Mesendoderm (in vitro differentiated cells): ENCODE results near the gene SLC12A4.
A peak's percentile ranks its signal among the peaks of the same experiment; 100 is the strongest.

Experiments
- DNase-seq: peaks from one replicate; pipeline ENCODE4 v3.0.0; 2013
- H2AK5ac ChIP-seq: 2 replicates; pipeline ENCODE4 v1.6.1; 2013; ENCODE audit warnings: low read length, inconsistent platforms
- H2BK120ac ChIP-seq: 2 replicates; pipeline ENCODE4 v1.6.1; 2013; ENCODE audit warnings: low read depth, mild to moderate bottlenecking, low read length, moderate library complexity, mixed read lengths
- H2BK15ac ChIP-seq: replicated peaks from 2 replicates; pipeline ENCODE4 v1.6.1; 2013; ENCODE audit warnings: low read depth, mild to moderate bottlenecking, moderate library complexity
- H2BK5ac ChIP-seq: 2 replicates; pipeline ENCODE4 v1.6.1; 2013; ENCODE audit warnings: low read length, inconsistent platforms
- H3K18ac ChIP-seq: 2 replicates; pipeline ENCODE4 v1.6.1; 2013; ENCODE audit warnings: mild to moderate bottlenecking, low read length, mixed read lengths
- H3K23ac ChIP-seq: one replicate; pipeline ENCODE4 v1.6.1; 2013; ENCODE audit warnings: low read length
- H3K27ac ChIP-seq: 2 replicates; pipeline ENCODE4 v1.5.1; 2013; ENCODE audit warnings: low read depth, mild to moderate bottlenecking, inconsistent platforms, low read length, moderate library complexity
- H3K27me3 ChIP-seq: 2 replicates; pipeline ENCODE4 v1.6.1; 2013; ENCODE audit warnings: low read length, control low read depth, mild to moderate bottlenecking, inconsistent platforms; ENCODE audit not compliant: insufficient read depth, poor library complexity
- H3K36me3 ChIP-seq: 2 replicates; pipeline ENCODE4 v1.6.1; 2013; ENCODE audit warnings: low read length, inconsistent platforms; ENCODE audit not compliant: control insufficient read depth, insufficient read depth
- H3K4ac ChIP-seq: one replicate; pipeline ENCODE4 v1.6.1; 2013; ENCODE audit warnings: low read depth, mild to moderate bottlenecking, low read length, moderate library complexity
- H3K4me1 ChIP-seq: 2 replicates; pipeline ENCODE4 v1.6.1; 2013; ENCODE audit warnings: low read depth, low read length, inconsistent platforms; ENCODE audit not compliant: control insufficient read depth
- H3K4me2 ChIP-seq: 2 replicates; pipeline ENCODE4 v1.6.1; 2013; ENCODE audit warnings: low read length
- H3K4me3 ChIP-seq: 2 replicates; pipeline ENCODE4 v1.5.1; 2013; ENCODE audit warnings: mild to moderate bottlenecking, low read length
- H3K56ac ChIP-seq: one replicate; pipeline ENCODE4 v1.6.1; 2013; ENCODE audit warnings: low read length
- H3K79me1 ChIP-seq: 2 replicates; pipeline ENCODE4 v1.6.1; 2013; ENCODE audit warnings: low read length, inconsistent platforms
- H3K79me2 ChIP-seq: 2 replicates; pipeline ENCODE4 v1.6.1; 2013; ENCODE audit warnings: mild to moderate bottlenecking, low read length; ENCODE audit not compliant: control insufficient read depth, insufficient read depth
- H3K9ac ChIP-seq: 2 replicates; pipeline ENCODE4 v1.6.1; 2013; ENCODE audit warnings: low read length, inconsistent platforms
- H4K5ac ChIP-seq: one replicate; pipeline ENCODE4 v1.6.1; 2013; ENCODE audit warnings: low read length
- H4K8ac ChIP-seq: one replicate; pipeline ENCODE4 v1.6.1; 2013; ENCODE audit warnings: low read depth, mild to moderate bottlenecking, control low read depth, low read length, moderate library complexity
- WGBS: extraction: QIAGEN DNeasy Blood & Tissue Kit; methylation state at CpG from one replicate; pipeline ENCODE4 v1.1.7; 2013; ENCODE audit warnings: low lambda C conversion rate, missing lambda C conversion rate; ENCODE audit not compliant: insufficient coverage; ENCODE audit errors: extremely low coverage; 5-methylcytosine and 5-hydroxymethylcytosine counted together

The SLC12A4 gene

GRCh38 chr16:67922740-67923139 lies 45.7 kb downstream of the SLC12A4 start:
- Histone ChIP-seq H3K27ac (no peak overlapping the region), H3K4ac (no peak overlapping the region)
- WGBS: no CpG with 5 or more reads among the region's 8 CpGs

GRCh38 chr16:67922221-67922620 lies 46.2 kb downstream of the SLC12A4 start:
- Histone ChIP-seq H3K4me3 (no peak overlapping the region), H4K8ac (no peak overlapping the region), H3K9ac (no peak overlapping the region), H2BK5ac (no peak overlapping the region), H4K5ac (no peak overlapping the region), H3K79me1 (peaks cover 14% of the 10 kb centered on the region), H2BK120ac (no peak overlapping the region), H3K56ac (no peak overlapping the region), H3K23ac (no peak overlapping the region), H3K27ac (no peak overlapping the region), H3K4me1 (peaks cover 7% of the 10 kb centered on the region), H3K18ac (no peak overlapping the region), H2BK15ac (no peak overlapping the region), H3K36me3 (no peaks in the 10 kb centered on the region), H3K79me2 (peaks cover 2% of the 10 kb centered on the region), H3K4ac (no peak overlapping the region), H3K4me2 (no peak overlapping the region), H2AK5ac (no peak overlapping the region), H3K27me3 (no peaks in the 10 kb centered on the region)
- WGBS: no CpG with 5 or more reads among the region's 5 CpGs
- DNase-seq: no peak

More at GRCh38 chr16:67922740-67923139, 45.7 kb downstream of the SLC12A4 start:
- H3K18ac ChIP-seq: no peak overlapping the region
- H3K79me2 ChIP-seq: peaks cover 2% of the 10 kb centered on the region
- no peak overlapping the region for H2BK120ac ChIP-seq
- H3K4me2 ChIP-seq: no peak overlapping the region
- no peak overlapping the region for H4K8ac ChIP-seq
- no peak overlapping the region for H3K9ac ChIP-seq
- no peak overlapping the region for H4K5ac ChIP-seq
- H2BK5ac ChIP-seq: no peak overlapping the region
- no peak overlapping the region for H2AK5ac ChIP-seq
- no peak overlapping the region for H2BK15ac ChIP-seq
- H3K36me3 ChIP-seq: no peaks in the 10 kb centered on the region
- H3K56ac ChIP-seq: no peak overlapping the region
- no peaks in the 10 kb centered on the region for H3K27me3 ChIP-seq
- H3K23ac ChIP-seq: no peak overlapping the region
- peak; percentile 29 for DNase-seq
- H3K4me3 ChIP-seq: no peak overlapping the region
- peaks cover 11% of the 10 kb centered on the region for H3K79me1 ChIP-seq
- H3K4me1 ChIP-seq: peaks cover 2% of the 10 kb centered on the region

- WGBS: no CpG with 5 or more reads among the region's 6 CpGs
- Histone ChIP-seq H3K56ac (peak overlapping the region; percentile 51), H3K9ac (peak overlapping the region; percentile 23), H3K4me2 (no peak overlapping the region), H3K36me3 (no peaks in the 10 kb centered on the region), H2BK15ac (no peak overlapping the region), H3K18ac (no peak overlapping the region), H3K23ac (peak overlapping the region; percentile 15), H4K5ac (no peak overlapping the region), H3K27me3 (no peaks in the 10 kb centered on the region), H4K8ac (no peak overlapping the region), H2BK5ac (peak overlapping the region; percentile 36), H3K79me2 (peaks cover 7% of the 10 kb centered on the region), H3K4ac (no peak overlapping the region), H3K79me1 (peaks cover 17% of the 10 kb centered on the region), H2BK120ac (no peak overlapping the region), H3K4me1 (peaks cover 19% of the 10 kb centered on the region), H2AK5ac (no peak overlapping the region), H3K4me3 (no peak overlapping the region), H3K27ac (no peak overlapping the region)
- DNase-seq: peak; percentile 66
Observed at GRCh38 chr16:67919622-67920221, 48.7 kb downstream of the SLC12A4 start.

GRCh38 chr16:67917852-67918236 lies 50.6 kb downstream of the SLC12A4 start:
- Histone ChIP-seq H3K79me1 (peaks cover 15% of the 10 kb centered on the region), H4K5ac (no peak overlapping the region), H2BK15ac (no peak overlapping the region), H3K79me2 (peaks cover 7% of the 10 kb centered on the region), H3K4ac (no peak overlapping the region), H3K27ac (no peak overlapping the region), H3K27me3 (no peaks in the 10 kb centered on the region), H2AK5ac (peak overlapping the region; percentile 96), H2BK120ac (no peak overlapping the region), H2BK5ac (peak overlapping the region; percentile 46), H3K4me1 (peaks cover 21% of the 10 kb centered on the region), H3K56ac (peak overlapping the region; percentile 77), H3K18ac (no peak overlapping the region), H3K23ac (peak overlapping the region; percentile 25), H3K9ac (peak overlapping the region; percentile 14), H3K36me3 (no peaks in the 10 kb centered on the region), H3K4me3 (no peak overlapping the region), H4K8ac (no peak overlapping the region), H3K4me2 (no peak overlapping the region)
- DNase-seq: peak; percentile 88
- no CpG with 5 or more reads among the region's 4 CpGs for WGBS

- H3K18ac ChIP-seq: no peak overlapping the region
- no CpG with 5 or more reads among the region's 6 CpGs for WGBS
- no peaks in the 10 kb centered on the region for H3K36me3 ChIP-seq
- no peak overlapping the region for H2BK120ac ChIP-seq
- peak overlapping the region; percentile 46 for H2BK5ac ChIP-seq
- DNase-seq: no peak
- H3K9ac ChIP-seq: peak overlapping the region; percentile 14
- peaks cover 7% of the 10 kb centered on the region for H3K79me2 ChIP-seq
- H3K79me1 ChIP-seq: peaks cover 15% of the 10 kb centered on the region
- peak overlapping the region; percentile 77 for H3K56ac ChIP-seq
- no peak overlapping the region for H3K4ac ChIP-seq
- no peak overlapping the region for H3K4me3 ChIP-seq
- H3K4me1 ChIP-seq: peaks cover 21% of the 10 kb centered on the region
- H3K23ac ChIP-seq: peak overlapping the region; percentile 25
- no peak overlapping the region for H2BK15ac ChIP-seq
- no peak overlapping the region for H4K8ac ChIP-seq
- no peak overlapping the region for H3K27ac ChIP-seq
- no peak overlapping the region for H4K5ac ChIP-seq
- no peak overlapping the region for H3K4me2 ChIP-seq
- no peaks in the 10 kb centered on the region for H3K27me3 ChIP-seq
- peak overlapping the region; percentile 96 for H2AK5ac ChIP-seq
Observed at GRCh38 chr16:67917140-67917851, 51.1 kb downstream of the SLC12A4 start.
